ENCODE results near the gene MED12L.

The MED12L gene

GRCh38 chr3:151182349-151183079 is 97.0 kb downstream of the MED12L start:
- DNase-seq (ENCODE audit: low read depth) = no peak

DNA sequence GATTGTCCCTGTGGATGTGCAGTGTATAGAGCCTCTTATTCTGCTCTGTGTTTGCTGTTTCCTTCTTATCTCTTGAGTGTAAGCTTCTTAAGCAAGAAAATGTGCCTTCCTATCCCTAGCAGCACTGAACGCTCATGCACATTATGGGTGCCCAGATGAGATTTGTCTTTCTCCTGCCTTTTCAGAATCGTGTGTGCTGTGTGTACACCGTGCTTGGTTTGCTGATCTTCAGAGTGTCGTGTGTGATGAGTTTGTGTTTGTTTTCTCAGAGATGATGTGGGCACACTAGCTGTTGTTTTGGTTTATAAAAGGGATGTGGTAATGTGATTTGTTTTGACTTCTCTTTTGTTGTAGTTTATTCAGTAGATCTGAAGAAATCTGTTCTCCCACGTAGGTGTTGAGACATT is 97.8 kb downstream of the MED12L start:
- DNase-seq (ENCODE audit: low read depth) = no peak

- no peak for DNase-seq (ENCODE audit: low read depth)
Observed at GRCh38 chr3:151191095-151191494, 105.6 kb downstream of the MED12L start.

GRCh38 chr3:151192545-151192944 is 107.1 kb downstream of the MED12L start:
- no peak for DNase-seq (ENCODE audit: low read depth)

GRCh38 chr3:151195826-151196225 is 110.4 kb downstream of the MED12L start:
- no peak for DNase-seq (ENCODE audit: low read depth)

GRCh38 chr3:151196434-151196833 is 111.0 kb downstream of the MED12L start:
- no peak for DNase-seq (ENCODE audit: low read depth)

DNA sequence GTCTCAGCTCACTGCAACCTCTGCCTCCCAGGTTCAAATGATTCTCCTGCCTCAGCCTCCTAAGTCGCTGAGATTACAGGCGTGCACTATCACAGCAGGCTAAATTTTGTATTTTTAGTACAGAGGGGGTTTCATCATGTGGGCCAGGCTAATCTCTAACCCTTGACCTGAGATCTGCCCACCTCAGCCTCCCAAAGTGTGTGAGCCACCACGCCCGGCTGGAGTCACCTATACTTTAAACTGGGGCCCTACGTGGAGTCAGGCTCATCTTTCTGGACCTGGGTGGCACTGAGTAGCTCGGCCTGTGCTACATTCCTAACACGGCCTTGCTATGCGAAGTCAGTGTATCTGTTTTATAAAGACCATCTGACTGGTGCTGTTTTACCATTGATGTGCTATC is 111.8 kb downstream of the MED12L start:
- no peak for DNase-seq (ENCODE audit: low read depth)

DNA sequence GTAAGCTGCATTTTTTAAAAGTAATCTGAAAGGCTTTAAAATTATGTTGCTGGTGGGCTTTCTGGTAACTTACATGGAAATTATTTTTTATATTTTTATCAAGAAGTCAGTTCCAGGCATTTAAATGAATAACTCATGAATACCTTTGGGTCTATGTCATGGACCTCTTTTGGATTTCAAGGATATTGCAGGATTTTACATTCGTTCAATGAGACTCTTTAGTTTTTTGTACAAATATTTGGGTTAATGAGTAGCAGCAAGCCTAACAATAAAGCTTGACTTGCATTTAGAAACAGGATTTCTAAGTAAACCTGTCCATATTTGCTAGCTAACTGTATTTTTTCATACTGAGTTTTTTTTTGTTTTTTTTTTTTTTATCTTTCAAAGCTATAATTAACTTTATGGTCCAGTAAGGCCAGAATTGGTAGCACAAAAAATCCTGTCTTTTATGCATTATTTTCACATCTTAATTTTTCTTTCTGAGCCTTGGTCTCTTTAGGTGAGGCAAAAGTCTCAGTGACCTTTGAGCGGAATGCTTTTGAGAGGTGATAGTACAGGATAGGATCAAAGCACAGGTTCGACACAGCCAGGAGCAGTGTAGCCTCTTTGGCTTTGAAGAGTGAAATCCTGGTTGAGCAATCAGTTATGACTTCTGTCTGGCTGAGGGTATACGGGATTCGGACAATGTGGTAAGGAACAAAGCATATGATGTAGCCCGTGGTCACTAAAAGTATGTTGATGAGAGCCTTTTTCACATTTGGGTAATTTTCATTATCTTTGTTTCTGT is 112.7 kb downstream of the MED12L start:
- no peak for DNase-seq (ENCODE audit: low read depth)

- no peak for DNase-seq (ENCODE audit: low read depth)
Observed at GRCh38 chr3:151198849-151199248, 113.4 kb downstream of the MED12L start.

- no peak for DNase-seq (ENCODE audit: low read depth)
Observed at GRCh38 chr3:151199554-151200438, 114.3 kb downstream of the MED12L start.

DNA sequence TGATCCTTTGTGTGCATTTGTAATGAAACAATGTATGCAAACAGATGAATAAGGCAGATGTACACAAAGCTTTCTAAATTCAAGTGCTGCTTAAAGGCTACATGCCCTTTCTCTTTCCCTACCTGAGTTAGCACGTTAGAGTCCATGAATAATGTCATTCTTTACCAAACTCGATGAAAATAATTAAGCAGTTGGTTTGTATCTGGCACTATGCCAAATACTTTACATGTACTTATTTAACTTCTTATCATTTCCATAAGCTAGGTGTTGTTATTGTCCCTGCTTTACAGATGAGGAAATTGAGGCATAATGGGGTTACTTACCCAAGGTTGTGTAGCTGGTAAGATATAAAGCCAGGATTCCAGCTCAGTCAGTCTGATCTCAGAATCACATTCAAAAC is 115.1 kb downstream of the MED12L start:
- no peak for DNase-seq (ENCODE audit: low read depth)

DNA sequence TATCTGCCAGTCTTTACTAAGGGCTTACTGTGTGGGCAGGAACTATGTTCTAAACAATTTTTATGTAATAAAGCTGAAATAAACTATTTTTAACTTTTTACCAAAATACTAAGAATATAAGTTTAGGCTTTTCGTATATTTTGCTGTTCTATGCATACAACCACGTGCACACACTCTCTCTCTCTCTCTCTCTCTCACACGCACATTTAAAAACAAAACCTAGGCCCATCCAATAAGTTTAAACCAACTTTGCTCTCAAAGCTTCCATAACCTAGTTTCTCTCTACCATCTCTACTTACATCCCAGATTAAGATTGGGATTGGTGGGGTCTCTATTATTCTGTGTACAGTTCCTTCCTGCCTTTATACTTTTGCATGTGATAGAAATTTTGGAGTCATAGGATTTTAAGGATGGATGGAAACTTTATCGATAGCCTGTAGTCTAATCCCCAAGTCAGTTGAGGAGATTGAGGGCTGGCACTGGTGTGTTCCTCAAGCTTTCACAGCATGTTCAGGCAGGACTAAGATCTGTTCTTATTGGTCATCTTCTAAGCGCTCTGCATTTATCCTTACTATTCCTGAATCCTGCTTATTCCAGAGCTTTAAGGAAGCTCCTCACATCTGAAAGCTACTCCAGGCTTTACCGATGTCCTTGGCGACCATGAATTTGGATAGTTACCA is 115.7 kb downstream of the MED12L start:
- DNase-seq (ENCODE audit: low read depth) = no peak

- peak; percentile 49 for DNase-seq (ENCODE audit: low read depth)
Observed at GRCh38 chr3:151203051-151203420, 117.6 kb downstream of the MED12L start, which contains the start of gene GPR171. Gene GPR171, minus strand, starts transcription at chr3:151203216. Its CDS starts 3,830 bp downstream, at chr3:151199386.

- DNase-seq (ENCODE audit: low read depth) = no peak
Observed at GRCh38 chr3:151204530-151205402, 119.3 kb downstream of the MED12L start.

GRCh38 chr3:151205482-151205881 is 120.0 kb downstream of the MED12L start:
- DNase-seq (ENCODE audit: low read depth) = no peak

DNA sequence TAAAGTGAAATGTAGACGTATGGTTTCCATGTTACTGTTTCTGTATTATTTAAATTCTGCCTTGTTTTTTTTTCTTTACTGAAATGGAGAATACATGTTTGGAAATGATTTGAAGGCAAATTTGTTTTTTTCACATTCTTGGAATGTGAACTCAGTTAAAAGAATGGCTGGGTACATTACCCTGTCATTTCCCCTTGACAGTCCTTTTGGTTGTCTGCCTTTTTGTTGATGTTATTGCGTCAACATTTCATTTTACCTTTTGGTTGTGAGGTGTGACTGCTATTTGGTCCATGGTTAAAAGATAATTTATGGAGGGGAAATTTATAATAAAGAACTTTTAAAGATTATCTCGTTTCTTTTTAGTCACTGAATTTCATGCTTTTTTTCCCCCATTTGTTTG is 120.7 kb downstream of the MED12L start:
- no peak for DNase-seq (ENCODE audit: low read depth)

GRCh38 chr3:151209654-151210053 is 124.2 kb downstream of the MED12L start:
- DNase-seq (ENCODE audit: low read depth) = no peak

- no peak for DNase-seq (ENCODE audit: low read depth)
Observed at GRCh38 chr3:151210676-151211381, 125.4 kb downstream of the MED12L start.

DNA sequence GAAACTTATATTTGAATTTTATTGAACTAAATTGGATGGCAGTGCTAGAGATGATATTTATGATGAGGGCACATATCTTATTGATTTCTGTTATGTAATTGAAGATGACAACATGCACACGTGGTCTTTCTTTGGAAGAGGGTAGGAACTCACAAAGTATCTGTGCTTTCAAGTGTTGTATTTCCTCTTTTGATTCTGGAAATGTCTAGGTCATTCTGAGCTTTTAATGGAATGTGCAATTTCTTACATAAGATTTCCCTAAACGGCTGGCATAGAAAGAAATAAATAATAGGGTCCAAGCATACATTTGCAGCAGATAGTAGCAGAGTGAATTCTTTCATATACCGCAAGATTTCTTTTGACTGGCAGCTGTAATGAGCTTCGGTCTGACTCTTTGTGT is 127.7 kb downstream of the MED12L start:
- no peak for DNase-seq (ENCODE audit: low read depth)

- no peak for DNase-seq (ENCODE audit: low read depth)
Observed at GRCh38 chr3:151213881-151214280, 128.4 kb downstream of the MED12L start.

All from T follicular helper cell (primary cell).